GM12801 (cell line): Measurements from ENCODE around the gene BECN2.

ENCODE experiments used
- CTCF ChIP-seq: IDR thresholded peaks from one replicate; pipeline ENCODE4 v1.5.1; 2011; ENCODE audit warnings: control low read depth; ENCODE audit not compliant: insufficient read length; ENCODE audit errors: extremely low read depth

Gene BECN2

DNA sequence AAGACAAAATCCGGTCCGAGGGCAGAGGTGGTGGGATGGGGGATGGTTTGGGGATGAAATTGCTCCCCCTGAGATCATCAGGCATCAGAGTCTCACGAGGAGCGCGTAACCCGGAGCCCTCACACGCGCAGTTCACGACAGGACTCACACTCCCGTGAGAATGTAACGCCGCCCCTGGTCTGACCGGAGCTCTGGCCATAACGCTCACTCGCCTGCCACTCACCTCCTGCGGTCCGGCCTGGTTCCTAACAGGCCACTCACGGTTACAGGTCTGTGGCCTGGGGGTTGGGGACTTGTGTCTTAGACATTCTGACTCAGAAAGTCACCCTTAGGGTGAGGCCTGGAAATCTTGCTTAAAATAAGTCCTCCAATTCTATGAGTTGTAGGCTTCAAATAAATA lies 21.5 kb downstream of the BECN2 start:
- no peak for TF ChIP-seq CTCF

DNA sequence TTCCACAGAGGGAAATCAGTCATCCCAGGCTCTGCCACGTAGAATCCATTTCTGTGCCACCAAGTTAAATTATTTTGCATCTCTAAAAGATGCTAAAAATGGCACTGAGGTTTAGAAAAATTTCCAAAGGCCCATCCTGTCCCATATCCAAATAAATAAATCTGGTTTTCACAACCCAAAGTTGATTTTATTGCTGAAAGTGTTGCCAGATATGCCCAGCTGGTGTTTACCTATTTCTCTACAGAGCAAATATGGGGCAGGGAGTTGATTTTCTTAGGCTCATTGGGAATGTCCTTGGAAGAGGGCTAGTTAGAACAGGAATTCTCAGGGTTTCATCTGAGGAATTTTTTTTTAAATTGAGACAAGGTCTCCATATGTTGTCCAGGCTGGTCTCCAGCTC lies 22.4 kb downstream of the BECN2 start:
- TF ChIP-seq CTCF = no peak

DNA sequence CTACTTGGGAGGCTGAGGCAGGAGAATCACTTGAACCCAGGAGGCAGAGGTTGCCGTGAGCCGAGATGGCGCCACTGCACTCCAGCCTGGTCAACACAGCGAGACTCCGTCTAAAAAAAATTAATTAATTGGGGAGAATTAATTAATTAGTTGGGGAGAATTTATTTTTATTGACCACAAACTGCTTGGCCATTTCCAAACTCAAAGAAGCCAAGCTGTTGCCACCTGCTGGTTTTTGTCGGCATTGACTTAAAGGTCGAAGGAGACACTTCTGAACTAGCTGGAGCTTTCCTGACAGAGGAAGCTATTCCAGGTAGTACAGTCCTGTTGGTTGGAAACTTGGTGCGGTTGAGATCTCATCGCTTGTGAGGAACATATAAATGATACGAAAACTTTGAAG lies 28.2 kb downstream of the BECN2 start:
- TF ChIP-seq CTCF = no peak

DNA sequence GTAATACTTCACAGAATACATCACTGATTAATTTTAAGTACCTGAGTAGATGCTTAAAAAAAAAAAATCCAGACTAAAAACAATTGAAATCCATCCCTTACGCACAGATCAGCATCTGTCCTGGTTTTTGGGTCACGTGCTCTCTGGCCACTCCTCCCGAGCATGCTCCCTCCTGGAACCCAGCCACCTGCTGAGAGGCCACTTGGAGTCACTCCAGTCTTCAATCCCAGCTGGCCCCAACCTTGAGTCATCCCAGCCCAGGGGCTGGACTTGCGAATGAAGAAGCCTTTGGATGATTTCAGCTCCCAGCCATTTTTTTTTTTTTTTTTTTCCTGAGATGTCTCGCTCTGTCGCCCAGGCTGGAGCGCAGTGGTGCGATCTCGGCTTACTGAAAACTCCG lies 32.5 kb downstream of the BECN2 start:
- no peak for TF ChIP-seq CTCF

- TF ChIP-seq CTCF = no peak
These were observed 35.2 kb downstream of the BECN2 start for GRCh38 chr1:241992734-241993133.

DNA sequence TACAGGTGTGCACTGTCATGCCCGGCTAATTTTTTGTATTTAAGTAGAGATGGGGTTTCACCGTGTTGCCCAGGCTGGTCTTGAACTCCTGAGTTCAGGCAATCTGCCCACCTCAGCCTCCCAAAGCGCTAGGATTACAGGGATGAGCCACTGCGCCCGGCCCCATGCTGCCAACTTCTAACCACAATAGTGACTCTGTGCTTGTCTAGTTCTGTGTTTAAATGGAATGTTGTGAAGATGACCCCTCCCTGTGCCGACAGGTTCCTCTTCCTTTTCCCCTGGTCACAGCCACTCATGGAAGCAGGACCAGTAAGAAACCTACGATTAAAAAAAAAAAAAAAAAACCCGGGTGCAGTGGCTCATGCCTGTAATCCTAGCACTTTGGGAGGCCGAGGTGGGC lies 36.6 kb downstream of the BECN2 start:
- TF ChIP-seq CTCF = no peak

DNA sequence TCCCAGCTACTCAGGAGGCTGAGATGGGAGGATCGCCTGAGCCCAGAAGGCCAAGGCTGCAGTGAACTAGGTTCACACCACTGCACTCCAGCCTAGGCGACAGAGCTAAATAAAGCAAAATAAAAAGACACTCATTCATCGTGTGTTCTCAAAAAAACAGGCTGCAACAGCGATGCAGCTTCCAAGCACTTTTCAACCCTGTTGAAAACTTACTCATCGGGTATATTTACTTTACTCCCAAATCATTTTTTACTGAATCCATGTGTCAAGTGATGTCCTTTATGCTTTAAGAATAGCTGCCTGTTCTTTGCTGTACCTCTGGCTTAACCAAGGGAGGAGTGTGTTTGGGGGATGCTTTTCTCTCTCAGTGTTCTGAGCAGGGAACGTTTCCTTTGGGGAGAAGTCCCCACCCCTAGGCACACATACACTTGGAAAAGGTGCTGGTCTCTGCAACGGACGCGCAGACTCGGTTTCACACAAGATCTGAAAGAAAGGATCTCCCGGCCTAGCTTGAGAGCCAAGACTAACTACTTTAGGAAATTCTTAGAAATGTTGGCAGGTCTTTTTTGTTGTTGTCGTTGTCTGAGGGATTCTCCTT lies 39.9 kb downstream of the BECN2 start:
- TF ChIP-seq CTCF = no peak
